Activated B cell treated with CpG ODN at 0.5 μM for 24 hours (primary cell): ENCODE measurements around the gene CLIC6. TPM values are rescaled to one million over a fixed set of nuclear protein-coding genes. Genes with fewer than 3 reads are reported as not detected.

Experiments
- ATAC-seq: fragments of 200-7000 bp; cut with Tn5 transposase; one replicate; pipeline ENCODE4 v1.10.0; 2021; ENCODE audit warnings: low read depth, mild to moderate bottlenecking, moderate library complexity
- CTCF ChIA-PET: fragments of 350-600 bp; sonication (Branson Sonifier 250); formaldehyde crosslinking; loops from one replicate; lab custom pipeline; 2021; ENCODE audit warnings: antibody characterized with exemption; lab: Charles Lee
- POLR2A ChIA-PET: fragments of 350-600 bp; sonication (Branson Sonifier 250); formaldehyde crosslinking; loops from one replicate; lab custom pipeline; 2021; ENCODE audit warnings: antibody characterized with exemption; lab: Charles Lee
- DNase-seq: peaks from one replicate; pipeline ENCODE4 v3.0.0; 2022
- H3K27ac Mint-ChIP-seq: one replicate; pipeline ENCODE4 v1.8.0; 2020; ENCODE audit warnings: mixed read lengths
- H3K27me3 Mint-ChIP-seq: one replicate; pipeline ENCODE4 v1.8.0; 2021; ENCODE audit warnings: mixed read lengths
- H3K36me3 Mint-ChIP-seq: one replicate; pipeline ENCODE4 v1.8.0; 2021; ENCODE audit warnings: low read depth, mixed read lengths
- H3K4me1 Mint-ChIP-seq: one replicate; pipeline ENCODE4 v1.8.0; 2021; ENCODE audit warnings: mixed read lengths
- H3K4me3 Mint-ChIP-seq: one replicate; pipeline ENCODE4 v1.8.0; 2020; ENCODE audit warnings: mild to moderate bottlenecking, mixed read lengths
- H3K9me3 Mint-ChIP-seq: one replicate; pipeline ENCODE4 v1.8.0; 2020; ENCODE audit warnings: mixed read lengths
- CTCF ChIP-seq: fragments of 200-600 bp; IDR thresholded peaks from one replicate; pipeline ENCODE4 v1.8.0; 2022; ENCODE audit warnings: antibody characterized with exemption, mild to moderate bottlenecking
- intact Hi-C: fragments of 100-400 bp; cut with micrococcal nuclease; formaldehyde crosslinking; loops from one replicate; pipeline ENCODE4 v1.15.1; 2024
- total RNA-seq: library from RNA; stranded (reverse); gene quantifications from 2 replicates; pipeline ENCODE4 v1.2.3, GENCODE V29; 2022

The CLIC6 gene
- total RNA-seq, 1 donor from 2014 or later: not detected

- no peak for ATAC-seq
Measured at GRCh38 chr21:34700605-34701004, 31.8 kb downstream of the CLIC6 start.

GRCh38 chr21:34701726-34702125, 32.9 kb downstream of the CLIC6 start:
- ATAC-seq (no peak), DNase-seq (no peak)
- Mint-ChIP-seq H3K36me3 (no peaks in the 10 kb centered on the region), H3K4me1 (no peaks in the 10 kb centered on the region), H3K9me3 (no peaks in the 10 kb centered on the region), H3K27me3 (peaks cover 12% of the 10 kb centered on the region), H3K4me3 (no peak overlapping the region), H3K27ac (no peak overlapping the region)
- no peak for TF ChIP-seq CTCF
- ChIA-PET POLR2A (interaction anchor here (0.7 kb wide), 1 partner anchor 13 kb away, joined by 3 read pairs; no protein-coding TSS in a partner anchor), CTCF (no interaction called here)
- intact Hi-C loops: no loop called here

More at GRCh38 chr21:34700605-34701004, 31.8 kb downstream of the CLIC6 start:
- ChIA-PET CTCF (no interaction called here), POLR2A (no interaction called here)
- Mint-ChIP-seq H3K36me3 (no peaks in the 10 kb centered on the region), H3K4me1 (no peaks in the 10 kb centered on the region), H3K4me3 (no peak overlapping the region), H3K27ac (no peak overlapping the region), H3K9me3 (no peaks in the 10 kb centered on the region), H3K27me3 (peaks cover 12% of the 10 kb centered on the region)
- TF ChIP-seq CTCF: no peak
- no peak for DNase-seq
- intact Hi-C loops: no loop called here

GRCh38 chr21:34702341-34703170, 33.8 kb downstream of the CLIC6 start:
- ChIA-PET CTCF (no interaction called here), POLR2A (no interaction called here)
- H3K27me3 Mint-ChIP-seq: peaks cover 12% of the 10 kb centered on the region
- ATAC-seq: no peak
- peaks cover under 1% of the 10 kb centered on the region for H3K4me1 Mint-ChIP-seq
- H3K27ac Mint-ChIP-seq: no peak overlapping the region
- intact Hi-C loops: no loop called here
- TF ChIP-seq CTCF: no peak
- H3K9me3 Mint-ChIP-seq: no peaks in the 10 kb centered on the region
- no peaks in the 10 kb centered on the region for H3K36me3 Mint-ChIP-seq
- no peak for DNase-seq
- H3K4me3 Mint-ChIP-seq: no peak overlapping the region

GRCh38 chr21:34703571-34703970, 34.8 kb downstream of the CLIC6 start:
- ChIA-PET CTCF (no interaction called here), POLR2A (no interaction called here)

More at GRCh38 chr21:34703571-34703970, 34.8 kb downstream of the CLIC6 start:
- Mint-ChIP-seq H3K27me3 (peaks cover 15% of the 10 kb centered on the region), H3K27ac (no peak overlapping the region), H3K9me3 (no peaks in the 10 kb centered on the region), H3K4me3 (no peak overlapping the region), H3K4me1 (peaks cover 8% of the 10 kb centered on the region), H3K36me3 (no peaks in the 10 kb centered on the region)
- ATAC-seq (no peak), DNase-seq (no peak)
- intact Hi-C loops: no loop called here
- no peak for TF ChIP-seq CTCF
